Measurements from ENCODE around the gene ENOSF1.
A peak's percentile ranks its signal among the peaks of the same experiment; 100 is the strongest.

The ENOSF1 gene

DNA sequence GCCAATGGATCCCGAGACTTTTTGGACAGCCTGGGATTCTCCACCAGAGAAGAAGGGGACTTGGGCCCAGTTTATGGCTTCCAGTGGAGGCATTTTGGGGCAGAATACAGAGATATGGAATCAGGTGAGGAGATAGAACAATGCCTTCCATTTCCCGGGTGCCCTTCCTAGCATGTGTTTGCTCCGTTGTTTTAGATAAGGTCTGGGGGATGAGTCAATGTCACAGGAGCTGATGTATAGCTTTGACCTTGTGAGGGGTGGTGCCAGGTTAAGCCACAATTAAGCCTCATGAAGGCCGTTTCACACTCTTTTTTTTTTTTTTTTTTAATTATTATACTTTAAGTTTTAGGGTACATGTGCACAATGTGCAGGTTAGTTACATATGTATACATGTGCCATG, 50.2 kb downstream of the ENOSF1 start:
- Histone ChIP-seq H3K4me3 (ENCODE audit: severe bottlenecking) (no peak overlapping the region), H3K4me1 (ENCODE audit: insufficient read depth, poor library complexity, severe bottlenecking) (no peaks in the 10 kb centered on the region)
- no peak for TF ChIP-seq CTCF (IDR thresholded peaks at IDR 0.05; ENCODE audit: poor library complexity, severe bottlenecking)

DNA sequence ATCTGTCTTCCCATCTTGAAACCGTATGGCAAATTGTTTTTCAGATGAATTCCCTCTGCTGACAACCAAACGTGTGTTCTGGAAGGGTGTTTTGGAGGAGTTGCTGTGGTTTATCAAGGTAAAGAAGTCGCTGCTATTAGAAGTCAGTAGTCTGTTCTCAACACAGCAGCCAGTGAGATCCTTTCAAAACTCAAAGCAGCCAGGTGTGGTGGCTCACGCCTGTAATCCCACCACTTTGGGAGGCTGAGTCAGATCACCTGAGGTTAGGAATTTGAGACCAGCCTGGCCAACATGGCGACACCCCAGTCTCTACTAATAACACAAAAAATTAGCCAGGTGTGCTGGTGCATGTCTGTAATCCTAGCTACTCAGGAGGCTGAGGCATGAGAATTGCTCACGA, 52.8 kb downstream of the ENOSF1 start:
- Histone ChIP-seq H3K27ac (ENCODE audit: poor library complexity, severe bottlenecking) (no peak overlapping the region), H3K27me3 (ENCODE audit: insufficient read depth, poor library complexity, severe bottlenecking) (no peaks in the 10 kb centered on the region), H3K4me3 (ENCODE audit: severe bottlenecking) (no peak overlapping the region), H3K9me3 (ENCODE audit: severe bottlenecking) (no peaks in the 10 kb centered on the region), H3K4me1 (ENCODE audit: insufficient read depth, poor library complexity, severe bottlenecking) (peaks cover 5% of the 10 kb centered on the region), H3K36me3 (ENCODE audit: low read depth) (peaks cover 38% of the 10 kb centered on the region)
- no peak for TF ChIP-seq CTCF (IDR thresholded peaks at IDR 0.05; ENCODE audit: poor library complexity, severe bottlenecking)
- DNase-seq (ENCODE audit: low spot score) (no peak), ATAC-seq (ENCODE audit: low read depth) (no peak)

More for the DNA sequence above, 50.2 kb downstream of the ENOSF1 start:
- DNase-seq (ENCODE audit: low spot score) (no peak), ATAC-seq (ENCODE audit: low read depth) (no peak)
- peaks cover 46% of the 10 kb centered on the region for H3K36me3 ChIP-seq (ENCODE audit: low read depth)
- H3K27me3 ChIP-seq (ENCODE audit: insufficient read depth, poor library complexity, severe bottlenecking): no peaks in the 10 kb centered on the region
- no peaks in the 10 kb centered on the region for H3K9me3 ChIP-seq (ENCODE audit: severe bottlenecking)
- H3K27ac ChIP-seq (ENCODE audit: poor library complexity, severe bottlenecking): no peak overlapping the region

DNA sequence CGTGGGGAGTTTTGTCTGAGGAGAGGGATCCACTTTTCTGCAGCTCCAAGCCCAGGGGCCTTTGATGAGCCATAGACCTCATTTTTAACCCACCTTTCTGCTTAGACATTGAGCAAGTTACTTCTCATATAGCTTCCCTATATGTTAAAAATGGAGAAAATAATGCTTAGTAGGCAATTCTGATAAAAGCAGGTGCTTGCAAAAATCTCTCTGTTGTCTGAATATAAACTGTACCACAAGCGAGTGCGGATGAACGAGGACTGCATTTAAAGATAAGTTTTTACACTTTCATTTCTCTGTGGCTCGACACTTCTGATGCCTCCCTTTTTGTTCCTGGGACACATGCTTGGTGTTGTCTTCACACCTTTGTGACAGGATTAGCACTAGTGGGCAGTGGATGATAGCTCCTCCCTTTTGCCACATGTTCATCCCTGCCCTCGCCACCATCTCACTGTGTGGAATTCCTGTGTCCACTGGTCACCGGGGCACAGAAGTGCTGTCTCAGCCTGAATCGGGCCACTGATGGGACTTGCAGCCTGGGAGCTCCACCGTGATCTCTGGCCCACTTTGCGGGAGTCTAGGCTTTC, 53.4 kb downstream of the ENOSF1 start:
- H3K9me3 ChIP-seq (ENCODE audit: severe bottlenecking): no peaks in the 10 kb centered on the region
- DNase-seq (ENCODE audit: low spot score) (no peak), ATAC-seq (ENCODE audit: low read depth) (no peak)
- peaks cover 38% of the 10 kb centered on the region for H3K36me3 ChIP-seq (ENCODE audit: low read depth)
- no peak for TF ChIP-seq CTCF (IDR thresholded peaks at IDR 0.05; ENCODE audit: poor library complexity, severe bottlenecking)
- H3K4me1 ChIP-seq (ENCODE audit: insufficient read depth, poor library complexity, severe bottlenecking): peaks cover 5% of the 10 kb centered on the region
- peak overlapping the region; percentile 84 for H3K4me3 ChIP-seq (ENCODE audit: severe bottlenecking)
- no peaks in the 10 kb centered on the region for H3K27me3 ChIP-seq (ENCODE audit: insufficient read depth, poor library complexity, severe bottlenecking)
- H3K27ac ChIP-seq (ENCODE audit: poor library complexity, severe bottlenecking): peak overlapping the region; percentile 85

DNA sequence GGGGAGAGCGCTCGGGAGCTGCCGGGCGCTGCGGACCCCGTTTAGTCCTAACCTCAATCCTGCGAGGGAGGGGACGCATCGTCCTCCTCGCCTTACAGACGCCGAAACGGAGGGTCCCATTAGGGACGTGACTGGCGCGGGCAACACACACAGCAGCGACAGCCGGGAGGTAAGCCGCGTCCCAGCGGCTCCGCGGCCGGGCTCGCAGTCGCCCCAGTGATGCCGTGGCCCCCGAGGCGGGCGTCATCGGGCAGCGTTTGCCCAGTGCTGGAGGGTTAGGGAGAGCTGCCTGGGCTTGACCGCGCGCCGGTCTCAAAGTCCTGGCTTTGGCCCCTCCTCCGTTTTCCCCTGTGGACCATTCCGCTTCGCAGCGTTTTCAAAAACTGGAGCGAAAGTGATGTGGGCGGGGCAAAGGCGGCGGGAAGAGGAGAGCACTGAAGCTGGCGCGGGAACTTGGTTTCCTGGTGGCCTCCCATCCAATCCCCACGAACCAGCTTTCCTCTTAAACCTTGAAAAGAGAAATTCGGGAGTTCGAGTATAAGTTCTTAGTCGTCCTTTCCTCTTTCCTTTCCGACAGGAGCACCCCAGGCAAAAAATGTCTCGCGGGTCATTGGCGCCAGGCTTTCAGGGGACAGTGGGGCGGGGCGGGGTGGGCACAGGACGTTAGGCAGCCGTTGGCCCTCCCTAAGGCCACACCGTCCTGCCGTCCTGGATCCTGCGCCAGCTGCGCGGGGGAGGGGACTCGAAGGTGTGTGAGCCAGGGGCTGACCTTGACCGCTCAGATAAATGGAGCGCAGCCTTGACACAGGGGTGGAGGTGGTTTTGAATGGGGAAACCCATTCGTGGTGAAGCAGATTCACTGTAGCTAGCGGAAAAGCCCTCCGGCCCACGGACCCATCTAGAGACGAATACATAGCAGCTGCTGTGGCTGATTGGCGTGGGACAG, 54.2 kb downstream of the ENOSF1 start:
- H3K27me3 ChIP-seq (ENCODE audit: insufficient read depth, poor library complexity, severe bottlenecking): no peaks in the 10 kb centered on the region
- ATAC-seq (ENCODE audit: low read depth) (peak; percentile 90), DNase-seq (ENCODE audit: low spot score) (peak; percentile 93)
- TF ChIP-seq CTCF (IDR thresholded peaks at IDR 0.05; ENCODE audit: poor library complexity, severe bottlenecking): no peak
- peaks cover 38% of the 10 kb centered on the region for H3K36me3 ChIP-seq (ENCODE audit: low read depth)
- H3K4me3 ChIP-seq (ENCODE audit: severe bottlenecking): peak overlapping the region; percentile 84
- peaks cover 5% of the 10 kb centered on the region for H3K4me1 ChIP-seq (ENCODE audit: insufficient read depth, poor library complexity, severe bottlenecking)
- peak overlapping the region; percentile 85 for H3K27ac ChIP-seq (ENCODE audit: poor library complexity, severe bottlenecking)
- no peaks in the 10 kb centered on the region for H3K9me3 ChIP-seq (ENCODE audit: severe bottlenecking)
